Activated CD4-positive, alpha-beta memory T cell treated with anti-CD3 and anti-CD28 coated beads for 36 hours (primary cell): ENCODE data around the gene UBAC1. TPM values are rescaled to one million over a fixed set of nuclear protein-coding genes. Genes with fewer than 3 reads are reported as not detected.
"Not testable (repeated sequence)": the region's sequence is repeated elsewhere in the genome, so short reads cannot be mapped to it uniquely, and the experiment has no call there.

Source experiments
- CTCF ChIA-PET: fragments of 350-600 bp; sonication (Branson Sonifier 250); formaldehyde crosslinking; loops from one replicate; lab custom pipeline; 2021; ENCODE audit warnings: antibody characterized with exemption, inconsistent platforms; lab: Charles Lee
- POLR2A ChIA-PET: fragments of 350-600 bp; sonication (Branson Sonifier 250); formaldehyde crosslinking; loops from one replicate; lab custom pipeline; 2021; ENCODE audit warnings: antibody characterized with exemption; lab: Charles Lee
- DNase-seq: peaks from one replicate; pipeline ENCODE4 v3.0.0-alpha.2; 2020
- H3K27ac Mint-ChIP-seq: one replicate; pipeline ENCODE4 v1.8.0; 2021; ENCODE audit warnings: mixed read lengths
- H3K27me3 Mint-ChIP-seq: one replicate; pipeline ENCODE4 v1.8.0; 2021; ENCODE audit warnings: mixed read lengths
- H3K36me3 Mint-ChIP-seq: one replicate; pipeline ENCODE4 v1.8.0; 2021; ENCODE audit warnings: mixed read lengths
- H3K4me1 Mint-ChIP-seq: one replicate; pipeline ENCODE4 v1.8.0; 2021; ENCODE audit warnings: low read depth, mixed read lengths
- H3K4me3 Mint-ChIP-seq: one replicate; pipeline ENCODE4 v1.8.0; 2021; ENCODE audit warnings: mild to moderate bottlenecking, mixed read lengths
- H3K9me3 Mint-ChIP-seq: one replicate; pipeline ENCODE4 v1.8.0; 2021; ENCODE audit warnings: mixed read lengths
- intact Hi-C: fragments of 100-400 bp; cut with micrococcal nuclease; formaldehyde crosslinking; loops from one replicate; pipeline ENCODE4 v1.15.1; 2023
- total RNA-seq, 2 experiments: library from RNA; stranded (reverse); gene quantifications; one replicate each; pipeline ENCODE4 v1.2.3, GENCODE V29; 2021

UBAC1 gene
- total RNA-seq, 2 experiments from 2014 or later: 41.3 to 42.0 TPM

GRCh38 chr9:135971111-135971766 lies 10.1 kb upstream of the UBAC1 start:
- Mint-ChIP-seq H3K4me1 (peaks cover 5% of the 10 kb centered on the region), H3K27me3 (peaks cover 2% of the 10 kb centered on the region), H3K36me3 (no peaks in the 10 kb centered on the region), H3K4me3 (no peak overlapping the region), H3K27ac (no peak overlapping the region), H3K9me3 (no peaks in the 10 kb centered on the region)
- no peak for DNase-seq
- CTCF ChIA-PET: interaction anchor here (0.6 to 6.8 kb wide), 2 partner anchors 139 to 151 kb away, joined by 6 to 122 read pairs; no protein-coding TSS in a partner anchor
- intact Hi-C loops: no loop called here
- POLR2A ChIA-PET: no interaction called here

- DNase-seq: no peak
- Mint-ChIP-seq H3K4me1 (peaks cover 5% of the 10 kb centered on the region), H3K27ac (no peak overlapping the region), H3K27me3 (peaks cover 2% of the 10 kb centered on the region), H3K4me3 (no peak overlapping the region), H3K36me3 (no peaks in the 10 kb centered on the region), H3K9me3 (no peaks in the 10 kb centered on the region)
- intact Hi-C loops: no loop called here
- POLR2A ChIA-PET: no interaction called here
- CTCF ChIA-PET: interaction anchor here (0.6 to 6.8 kb wide), 2 partner anchors 152 to 236 kb away, joined by 4 to 122 read pairs; no protein-coding TSS in a partner anchor
These were observed 9.1 kb upstream of the UBAC1 start for GRCh38 chr9:135970128-135970815.

GRCh38 chr9:135969064-135969683 lies 8.0 kb upstream of the UBAC1 start:
- peaks cover 2% of the 10 kb centered on the region for H3K27me3 Mint-ChIP-seq
- intact Hi-C loops: loop anchor here (10.0 kb wide), 2 partner anchors 276 to 364 kb away; partner anchors contain the start of gene QSOX2
- ChIA-PET CTCF (interaction anchor here (0.6 to 6.8 kb wide), 3 partner anchors 139 to 344 kb away, joined by 5 to 122 read pairs (median 18); no protein-coding TSS in a partner anchor), POLR2A (no interaction called here)
- H3K4me1 Mint-ChIP-seq: peaks cover 5% of the 10 kb centered on the region
- DNase-seq: no peak
- no peak overlapping the region for H3K27ac Mint-ChIP-seq
- H3K36me3 Mint-ChIP-seq: no peaks in the 10 kb centered on the region
- no peak overlapping the region for H3K4me3 Mint-ChIP-seq
- no peaks in the 10 kb centered on the region for H3K9me3 Mint-ChIP-seq

- ChIA-PET POLR2A (no interaction called here), CTCF (interaction anchor here (0.7 to 6.8 kb wide), 8 partner anchors 8 to 172 kb away, joined by 3 to 122 read pairs (median 5); no protein-coding TSS in a partner anchor)
- no peak overlapping the region for H3K4me3 Mint-ChIP-seq
- H3K4me1 Mint-ChIP-seq: peaks cover 5% of the 10 kb centered on the region
- intact Hi-C loops: loop anchor here (10.0 kb wide), 2 partner anchors 276 to 364 kb away; partner anchors contain the start of gene QSOX2
- no peak for DNase-seq
- H3K27ac Mint-ChIP-seq: no peak overlapping the region
- H3K9me3 Mint-ChIP-seq: no peaks in the 10 kb centered on the region
- peaks cover 2% of the 10 kb centered on the region for H3K27me3 Mint-ChIP-seq
- H3K36me3 Mint-ChIP-seq: no peaks in the 10 kb centered on the region
These were observed 7.4 kb upstream of the UBAC1 start for GRCh38 chr9:135968601-135969000.

GRCh38 chr9:135968083-135968476 lies 6.9 kb upstream of the UBAC1 start:
- H3K4me3 Mint-ChIP-seq: peak overlapping the region; percentile 11
- no peaks in the 10 kb centered on the region for H3K36me3 Mint-ChIP-seq
- peaks cover 5% of the 10 kb centered on the region for H3K4me1 Mint-ChIP-seq
- intact Hi-C loops: loop anchor here (10.0 kb wide), 2 partner anchors 277 to 363 kb away; partner anchors contain the start of gene QSOX2
- ChIA-PET POLR2A (interaction anchor here (0.5 kb wide), 1 partner anchor 498 kb away, joined by 6 read pairs; no protein-coding TSS in a partner anchor), CTCF (interaction anchor here (0.7 to 6.8 kb wide), 16 partner anchors 8 to 274 kb away, joined by 3 to 122 read pairs (median 4); partner anchors contain the start of genes CAMSAP1 and NACC2)
- no peaks in the 10 kb centered on the region for H3K9me3 Mint-ChIP-seq
- DNase-seq: no peak
- H3K27me3 Mint-ChIP-seq: peaks cover 3% of the 10 kb centered on the region
- H3K27ac Mint-ChIP-seq: no peak overlapping the region

- H3K4me3 Mint-ChIP-seq, DNase-seq, POLR2A ChIA-PET, H3K36me3 Mint-ChIP-seq, H3K27me3 Mint-ChIP-seq, H3K27ac Mint-ChIP-seq, H3K9me3 Mint-ChIP-seq: not testable (repeated sequence)
- intact Hi-C loops: loop anchor here (1.0 to 10.0 kb wide), 3 partner anchors 156 to 362 kb away; partner anchors contain the start of gene QSOX2
- peaks cover 15% of the 10 kb centered on the region for H3K4me1 Mint-ChIP-seq
- CTCF ChIA-PET: interaction anchor here (0.8 to 6.8 kb wide), 16 partner anchors 12 to 286 kb away, joined by 3 to 122 read pairs (median 4); partner anchors contain the start of genes CAMSAP1 and NACC2
These were observed 5.7 kb upstream of the UBAC1 start for GRCh38 chr9:135966916-135967260.

GRCh38 chr9:135965124-135965756 lies 4.1 kb upstream of the UBAC1 start:
- Mint-ChIP-seq H3K27me3 (peaks cover 3% of the 10 kb centered on the region), H3K27ac (no peak overlapping the region), H3K4me3 (no peak overlapping the region), H3K36me3 (no peaks in the 10 kb centered on the region), H3K9me3 (no peaks in the 10 kb centered on the region), H3K4me1 (peaks cover 22% of the 10 kb centered on the region)
- POLR2A ChIA-PET: no interaction called here
- no peak for DNase-seq
- intact Hi-C loops: loop anchor here (10.0 kb wide), 2 partner anchors 280 to 360 kb away; partner anchors contain the start of gene QSOX2
- CTCF ChIA-PET: interaction anchor here (0.9 kb wide), 1 partner anchor 129 kb away, joined by 3 read pairs; no protein-coding TSS in a partner anchor

GRCh38 chr9:135963938-135964337 lies 2.8 kb upstream of the UBAC1 start:
- Mint-ChIP-seq H3K4me1 (peaks cover 31% of the 10 kb centered on the region), H3K27ac (no peak overlapping the region), H3K4me3 (no peak overlapping the region), H3K36me3 (no peaks in the 10 kb centered on the region), H3K9me3 (no peaks in the 10 kb centered on the region), H3K27me3 (peaks cover 3% of the 10 kb centered on the region)
- DNase-seq: no peak
- intact Hi-C loops: loop anchor here (10.0 kb wide), 2 partner anchors 281 to 359 kb away; partner anchors contain the start of gene QSOX2
- POLR2A ChIA-PET: no interaction called here
- CTCF ChIA-PET: interaction anchor here (1.8 kb wide), 1 partner anchor 159 kb away, joined by 7 read pairs; no protein-coding TSS in a partner anchor

- intact Hi-C loops: loop anchor here (10.0 kb wide), 2 partner anchors 281 to 359 kb away; partner anchors contain the start of gene QSOX2
These were observed 2.2 kb upstream of the UBAC1 start for GRCh38 chr9:135963338-135963737.

GRCh38 chr9:135962696-135963307 lies 1.6 kb upstream of the UBAC1 start:
- peaks cover 3% of the 10 kb centered on the region for H3K27me3 Mint-ChIP-seq
- no peaks in the 10 kb centered on the region for H3K9me3 Mint-ChIP-seq
- no peak for DNase-seq
- CTCF ChIA-PET: interaction anchor here (1.8 kb wide), 1 partner anchor 160 kb away, joined by 7 read pairs; no protein-coding TSS in a partner anchor
- intact Hi-C loops: loop anchor here (10.0 kb wide), 2 partner anchors 282 to 358 kb away; partner anchors contain the start of gene QSOX2
- POLR2A ChIA-PET: no interaction called here
- no peaks in the 10 kb centered on the region for H3K36me3 Mint-ChIP-seq
- H3K27ac Mint-ChIP-seq: no peak overlapping the region
- H3K4me3 Mint-ChIP-seq: no peak overlapping the region
- peaks cover 39% of the 10 kb centered on the region for H3K4me1 Mint-ChIP-seq

More at GRCh38 chr9:135963338-135963737, 2.2 kb upstream of the UBAC1 start:
- Mint-ChIP-seq H3K27me3 (peaks cover 3% of the 10 kb centered on the region), H3K4me1 (peaks cover 37% of the 10 kb centered on the region), H3K27ac (no peak overlapping the region), H3K4me3 (no peak overlapping the region), H3K9me3 (no peaks in the 10 kb centered on the region), H3K36me3 (no peaks in the 10 kb centered on the region)
- ChIA-PET POLR2A (no interaction called here), CTCF (interaction anchor here (1.8 kb wide), 1 partner anchor 159 kb away, joined by 7 read pairs; no protein-coding TSS in a partner anchor)
- DNase-seq: no peak
